ENCODE measurements around the gene BCL2.

DNA sequence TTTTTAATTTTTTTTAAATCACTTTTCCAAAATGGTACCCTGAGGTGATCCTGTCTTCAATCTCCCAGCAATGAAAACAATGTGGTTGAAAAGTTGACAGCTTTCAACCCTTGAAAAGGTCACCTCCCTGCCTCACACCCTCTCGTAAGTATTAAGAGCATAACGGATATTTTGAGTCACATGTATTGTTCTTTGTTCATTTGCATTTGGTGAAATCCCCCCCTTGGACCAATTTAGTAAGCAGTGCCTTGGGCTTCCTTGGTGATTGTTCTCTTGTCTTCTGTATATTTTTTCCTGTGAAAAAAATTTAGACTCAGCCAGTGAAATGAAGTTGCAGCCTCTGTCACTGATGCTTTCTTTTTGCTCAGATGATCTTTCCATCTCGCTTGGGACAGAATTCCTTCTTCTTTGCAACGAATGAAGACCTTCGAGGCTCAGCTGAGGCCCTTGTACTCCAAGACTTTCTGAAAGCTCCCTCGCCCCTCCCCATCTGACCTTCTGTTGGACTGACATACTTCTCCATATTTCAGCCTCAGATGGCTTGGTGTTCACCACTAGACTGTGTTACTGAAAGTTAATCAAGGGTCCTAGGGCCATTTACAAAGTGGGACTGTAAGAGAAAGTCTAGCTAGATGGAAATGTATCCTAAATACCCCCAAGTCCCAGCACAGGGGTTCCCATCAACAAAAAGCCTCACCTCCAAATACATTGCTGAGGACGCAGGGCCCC lies 158.4 kb downstream of the BCL2 start:
- no peak for TF ChIP-seq CTCF (IDR thresholded peaks at IDR 0.05 in 2 of 3, conservative IDR thresholded peaks at IDR 0.05 in 1 of 3; ENCODE audit: borderline replicate concordance in 1 of 3, insufficient read depth in 1 of 3, low read depth in 2 of 3, low read length in 2 of 3)
- no peak for TF ChIP-seq POLR2AphosphoS5 (IDR thresholded peaks at IDR 0.05; ENCODE audit: low read depth, low read length)
- TF ChIP-seq MAX (IDR thresholded peaks at IDR 0.05): no peak
- no peak for TF ChIP-seq ZNF274 (IDR thresholded peaks at IDR 0.05; ENCODE audit: low read depth, low read length)
- TF ChIP-seq EZH2 (IDR thresholded peaks at IDR 0.05): no peak
- TF ChIP-seq SP1 (IDR thresholded peaks at IDR 0.05; ENCODE audit: low read depth): no peak
- TF ChIP-seq RAD21 (IDR thresholded peaks at IDR 0.05; ENCODE audit: low read depth): no peak
- no peak for TF ChIP-seq POLR2A (IDR thresholded peaks at IDR 0.05; ENCODE audit: borderline replicate concordance, extremely low read depth, insufficient read depth, insufficient read length)
- TF ChIP-seq, protein P1, sequence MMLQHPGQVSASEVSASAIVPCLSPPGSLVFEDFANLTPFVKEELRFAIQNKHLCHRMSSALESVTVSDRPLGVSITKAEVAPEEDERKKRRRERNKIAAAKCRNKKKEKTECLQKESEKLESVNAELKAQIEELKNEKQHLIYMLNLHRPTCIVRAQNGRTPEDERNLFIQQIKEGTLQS (IDR thresholded peaks at IDR 0.05): no peak
- no peak for TF ChIP-seq SIN3A (IDR thresholded peaks at IDR 0.05; ENCODE audit: low read depth)
- no peak for TF ChIP-seq ZFX (IDR thresholded peaks at IDR 0.05)
